ENCODE measurements around the gene ANAPC4.

DNA sequence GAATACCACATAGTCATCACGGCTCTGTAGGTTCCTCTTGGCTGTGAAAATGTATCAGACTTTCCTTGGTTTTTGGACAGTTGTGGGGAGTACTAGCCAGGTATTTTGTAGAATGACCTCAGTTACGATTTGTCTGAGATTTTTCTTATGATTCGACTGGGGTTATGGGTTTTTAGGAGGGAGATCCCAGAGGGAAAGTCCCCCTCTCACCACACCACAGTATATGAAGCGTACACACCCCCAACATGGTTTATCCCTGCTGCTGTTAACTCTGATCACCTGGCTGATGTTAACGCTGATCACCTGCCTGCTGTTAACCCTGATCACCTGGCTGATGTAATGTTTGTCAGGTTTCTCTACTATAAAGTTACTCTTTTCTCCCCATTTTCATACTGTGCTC is 72.6 kb downstream of the ANAPC4 start:
- TF ChIP-seq, protein P1, sequence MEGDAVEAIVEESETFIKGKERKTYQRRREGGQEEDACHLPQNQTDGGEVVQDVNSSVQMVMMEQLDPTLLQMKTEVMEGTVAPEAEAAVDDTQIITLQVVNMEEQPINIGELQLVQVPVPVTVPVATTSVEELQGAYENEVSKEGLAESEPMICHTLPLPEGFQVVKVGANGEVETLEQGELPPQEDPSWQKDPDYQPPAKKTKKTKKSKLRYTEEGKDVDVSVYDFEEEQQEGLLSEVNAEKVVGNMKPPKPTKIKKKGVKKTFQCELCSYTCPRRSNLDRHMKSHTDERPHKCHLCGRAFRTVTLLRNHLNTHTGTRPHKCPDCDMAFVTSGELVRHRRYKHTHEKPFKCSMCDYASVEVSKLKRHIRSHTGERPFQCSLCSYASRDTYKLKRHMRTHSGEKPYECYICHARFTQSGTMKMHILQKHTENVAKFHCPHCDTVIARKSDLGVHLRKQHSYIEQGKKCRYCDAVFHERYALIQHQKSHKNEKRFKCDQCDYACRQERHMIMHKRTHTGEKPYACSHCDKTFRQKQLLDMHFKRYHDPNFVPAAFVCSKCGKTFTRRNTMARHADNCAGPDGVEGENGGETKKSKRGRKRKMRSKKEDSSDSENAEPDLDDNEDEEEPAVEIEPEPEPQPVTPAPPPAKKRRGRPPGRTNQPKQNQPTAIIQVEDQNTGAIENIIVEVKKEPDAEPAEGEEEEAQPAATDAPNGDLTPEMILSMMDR (conservative IDR thresholded peaks at IDR 0.05; ENCODE audit: low read depth, low read length): no peak
- no peak for TF ChIP-seq FOS (IDR thresholded peaks at IDR 0.05; ENCODE audit: low read depth, low read length)
